Gastrocnemius medialis (tissue), 4 donors: Measurements from ENCODE around the gene INPP5A.

Experiments used
- POLR2A ChIP-seq, 2 donors: fragments of 450-650 bp; IDR thresholded peaks; one replicate each; pipeline ENCODE4 v1.6.1; 2017; ENCODE audit warnings: antibody characterized with exemption in 2 of 2, mild to moderate bottlenecking in 2 of 2, moderate library complexity in 2 of 2
- TF ChIP-seq, protein P1 (sequence below), 5 experiments: fragments of 450-650 bp in 3 of 5; fragments of 200-600 bp in 2 of 5; sonication (generic) in 2 of 5; IDR thresholded peaks in 4 of 5; conservative IDR thresholded peaks in 1 of 5; 1 replicate in 4 of 5; 2 replicates in 1 of 5; pipeline ENCODE4 v1.5.1; 2016 to 2019; ENCODE audit warnings: antibody characterized with exemption in 5 of 5, mild to moderate bottlenecking in 3 of 5, moderate library complexity in 3 of 5

DNA sequence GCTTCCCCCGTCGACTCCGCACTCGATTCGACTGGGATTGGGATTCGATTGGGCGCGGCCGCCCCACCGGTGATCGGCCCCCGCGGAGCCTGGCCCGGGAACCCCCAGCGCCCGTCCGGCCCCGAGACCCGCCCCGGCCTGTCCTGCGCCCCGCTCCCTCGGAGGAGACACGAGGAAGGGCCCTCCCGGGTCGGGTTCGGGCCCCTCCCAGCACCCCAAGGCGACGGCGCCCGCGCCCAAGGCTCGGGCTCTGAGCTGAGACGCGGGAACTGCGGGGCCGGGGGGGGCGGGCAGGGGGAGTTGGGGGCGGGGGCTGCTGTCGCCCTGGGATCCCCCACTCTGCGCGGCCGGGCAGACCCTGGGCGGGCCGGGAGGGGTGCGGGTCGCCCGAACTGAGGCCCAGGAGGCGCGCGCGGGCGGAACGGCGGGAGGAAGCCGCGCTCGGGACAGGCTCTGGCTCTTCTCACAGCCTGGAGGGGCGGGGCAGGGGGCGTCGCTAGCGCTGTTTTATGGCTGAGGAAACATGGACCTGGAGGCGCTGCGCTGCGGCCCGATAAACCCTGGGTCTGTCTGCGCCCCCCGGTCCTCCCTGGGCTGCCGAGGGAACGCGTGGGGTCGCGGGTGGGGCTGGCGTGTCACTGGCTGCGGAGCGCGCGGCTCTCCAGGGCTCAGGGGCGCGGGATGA lies 250.1 kb downstream of the INPP5A start:
- TF ChIP-seq POLR2A (IDR thresholded peaks at IDR 0.05): no peak
- TF ChIP-seq, protein P1, sequence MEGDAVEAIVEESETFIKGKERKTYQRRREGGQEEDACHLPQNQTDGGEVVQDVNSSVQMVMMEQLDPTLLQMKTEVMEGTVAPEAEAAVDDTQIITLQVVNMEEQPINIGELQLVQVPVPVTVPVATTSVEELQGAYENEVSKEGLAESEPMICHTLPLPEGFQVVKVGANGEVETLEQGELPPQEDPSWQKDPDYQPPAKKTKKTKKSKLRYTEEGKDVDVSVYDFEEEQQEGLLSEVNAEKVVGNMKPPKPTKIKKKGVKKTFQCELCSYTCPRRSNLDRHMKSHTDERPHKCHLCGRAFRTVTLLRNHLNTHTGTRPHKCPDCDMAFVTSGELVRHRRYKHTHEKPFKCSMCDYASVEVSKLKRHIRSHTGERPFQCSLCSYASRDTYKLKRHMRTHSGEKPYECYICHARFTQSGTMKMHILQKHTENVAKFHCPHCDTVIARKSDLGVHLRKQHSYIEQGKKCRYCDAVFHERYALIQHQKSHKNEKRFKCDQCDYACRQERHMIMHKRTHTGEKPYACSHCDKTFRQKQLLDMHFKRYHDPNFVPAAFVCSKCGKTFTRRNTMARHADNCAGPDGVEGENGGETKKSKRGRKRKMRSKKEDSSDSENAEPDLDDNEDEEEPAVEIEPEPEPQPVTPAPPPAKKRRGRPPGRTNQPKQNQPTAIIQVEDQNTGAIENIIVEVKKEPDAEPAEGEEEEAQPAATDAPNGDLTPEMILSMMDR (IDR thresholded peaks at IDR 0.05 in 4 of 5, conservative IDR thresholded peaks at IDR 0.05 in 1 of 5): no peak
